GM19035 (cell line): ENCODE data around the gene CACNB4.
"Not testable (repeated sequence)": the region's sequence is repeated elsewhere in the genome, so short reads cannot be mapped to it uniquely, and the experiment has no call there.

ENCODE experiments used
- ATAC-seq: cut with Tn5 transposase; IDR thresholded peaks from one replicate; pipeline ENCODE4 v1.9.1; 2021; ENCODE audit not compliant: unreplicated experiment

Gene CACNB4

GRCh38 chr2:152024477-152024876 is 74.4 kb downstream of the CACNB4 start:
- no peak for ATAC-seq

DNA sequence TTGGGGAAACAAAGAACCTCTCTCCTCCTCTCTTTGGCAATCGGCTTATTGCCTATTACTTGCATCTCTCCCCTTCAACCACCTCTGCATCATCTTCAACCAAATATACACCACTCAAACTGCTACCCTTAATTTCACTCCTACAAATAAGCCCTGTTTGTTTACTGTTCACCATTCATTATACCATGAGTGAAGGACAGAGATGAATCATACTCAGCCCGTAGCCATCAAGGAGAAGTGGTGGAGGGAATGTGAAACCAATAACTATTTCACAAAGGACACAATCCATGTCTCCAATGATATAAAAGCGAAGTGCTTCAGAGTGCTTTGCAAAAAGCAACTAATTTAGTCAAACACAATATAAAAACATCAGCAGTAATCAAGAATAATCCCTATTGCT is 76.8 kb downstream of the CACNB4 start:
- ATAC-seq, result no peak

DNA sequence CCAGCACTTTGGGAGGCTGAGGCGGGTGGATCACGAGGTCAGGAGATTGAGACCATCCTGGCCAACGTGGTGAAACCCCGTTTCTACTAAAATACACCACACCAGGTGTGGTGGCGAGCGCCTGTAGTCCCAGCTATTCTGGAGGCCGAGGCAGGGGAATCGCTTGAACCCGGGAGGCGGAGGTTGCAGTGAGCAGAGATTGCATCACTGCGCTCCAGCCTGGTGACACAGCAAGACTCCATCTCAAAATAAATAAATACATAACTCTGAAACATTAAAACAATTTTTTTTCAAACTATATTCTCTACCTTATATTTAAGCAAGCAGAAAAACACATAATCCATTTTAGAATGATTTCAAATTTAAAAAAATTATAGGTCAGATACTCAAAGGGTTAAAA is 77.8 kb downstream of the CACNB4 start:
- ATAC-seq, result not testable (repeated sequence)

DNA sequence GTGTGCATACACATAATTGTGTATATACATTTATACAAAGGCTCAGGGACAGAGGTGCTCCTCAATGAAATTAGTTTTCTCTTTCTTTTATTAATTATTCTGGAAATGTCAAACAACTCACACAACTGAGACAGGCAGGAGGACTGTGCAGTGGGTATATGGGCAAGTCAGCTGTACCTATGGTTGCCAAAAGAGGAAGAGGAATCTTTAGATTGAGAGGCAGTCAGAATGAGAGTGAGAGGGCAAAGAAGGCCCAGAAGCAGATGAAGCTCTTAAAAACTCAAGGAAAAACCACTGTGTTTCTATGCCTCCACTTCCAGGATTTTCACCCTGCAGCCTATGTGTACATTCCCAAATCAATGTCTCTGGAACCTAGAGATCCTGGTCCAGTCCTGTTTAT is 79.1 kb downstream of the CACNB4 start:
- no peak for ATAC-seq

- ATAC-seq, result no peak
Observed at GRCh38 chr2:152016181-152017120, 82.4 kb downstream of the CACNB4 start.

DNA sequence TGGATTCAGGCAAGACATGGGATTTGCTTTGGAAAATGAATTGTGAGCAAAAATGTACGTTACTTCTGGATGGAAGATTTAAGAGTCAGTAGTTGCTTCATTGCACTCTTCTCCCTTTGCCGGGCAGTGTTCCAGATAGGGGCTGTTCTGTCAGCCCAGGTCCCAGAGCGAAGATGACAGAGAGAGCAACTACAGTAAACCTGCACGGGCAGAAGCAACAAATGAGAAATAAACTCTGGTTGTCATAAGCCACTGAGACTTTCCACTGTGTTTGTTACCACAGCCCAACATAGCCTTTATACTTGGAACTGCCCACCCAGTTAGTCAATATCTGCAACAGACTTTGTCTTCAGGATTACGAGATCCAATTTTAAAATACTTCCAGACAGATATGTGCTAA is 83.3 kb downstream of the CACNB4 start:
- no peak for ATAC-seq

- ATAC-seq, result no peak
Observed at GRCh38 chr2:152012697-152013096, 86.1 kb downstream of the CACNB4 start.

GRCh38 chr2:152011724-152012123 is 87.1 kb downstream of the CACNB4 start:
- ATAC-seq, result no peak

DNA sequence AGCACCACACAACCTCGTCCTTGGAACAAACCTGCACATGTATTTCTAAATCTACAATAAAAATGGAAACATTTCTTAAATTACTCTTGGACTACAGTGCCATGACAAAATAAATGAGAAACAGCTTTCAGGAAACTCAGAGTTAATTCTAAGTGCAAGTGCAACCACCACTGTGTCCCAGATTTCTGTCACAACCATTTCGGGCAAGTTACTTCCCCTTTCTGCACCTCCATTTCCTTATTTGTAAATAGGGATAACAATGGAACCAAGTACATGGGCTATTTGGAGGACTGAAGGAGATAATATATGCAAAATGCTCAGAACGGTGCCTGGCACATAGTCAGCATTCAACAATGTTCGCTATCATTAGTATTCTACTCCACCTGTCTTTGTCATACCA is 93.2 kb downstream of the CACNB4 start:
- ATAC-seq, result no peak

- ATAC-seq, result not testable (repeated sequence)
Observed at GRCh38 chr2:152003283-152003682, 95.6 kb downstream of the CACNB4 start.

DNA sequence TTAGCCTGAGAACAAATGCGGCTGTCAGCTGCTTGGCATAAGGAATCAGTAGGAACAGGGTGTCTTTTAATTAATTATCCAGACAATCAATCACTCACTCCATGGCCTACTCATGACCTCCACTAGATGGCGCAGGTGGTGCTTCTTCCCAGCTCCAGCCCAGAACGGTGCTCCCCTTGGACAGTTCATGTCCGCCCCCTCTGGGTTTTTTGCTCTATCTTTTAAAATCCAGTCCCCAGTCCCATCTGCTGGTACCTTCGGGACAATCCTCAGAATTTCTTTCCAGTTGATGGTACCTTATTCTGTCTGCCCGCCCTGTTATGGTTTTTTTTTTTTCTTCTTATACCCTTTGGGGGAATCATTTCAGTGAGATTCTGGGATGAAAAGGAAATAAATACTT is 99.8 kb downstream of the CACNB4 start:
- peak; percentile 81 for ATAC-seq

GRCh38 chr2:151996243-151997003 is 102.4 kb downstream of the CACNB4 start:
- ATAC-seq, result no peak

DNA sequence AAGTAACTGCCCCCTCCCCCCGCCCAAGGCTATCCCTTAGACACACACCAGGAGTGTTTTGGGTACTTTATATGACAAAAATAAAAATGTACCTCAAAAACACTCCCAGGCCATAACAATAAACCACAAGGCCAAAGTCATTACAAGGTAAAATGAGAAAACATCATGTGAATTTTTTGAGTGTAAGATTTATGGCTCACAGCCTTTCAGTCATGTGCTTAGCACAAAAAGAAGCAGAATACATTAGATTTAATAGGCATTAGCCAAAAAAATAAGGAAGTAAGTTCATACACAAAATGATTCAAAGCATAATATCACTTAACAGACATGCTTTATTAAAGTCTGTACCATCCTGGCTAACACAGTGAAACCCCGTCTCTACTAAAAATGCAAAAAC is 103.7 kb downstream of the CACNB4 start:
- ATAC-seq, result no peak

- not testable (repeated sequence) for ATAC-seq
Observed at GRCh38 chr2:151994178-151994577, 104.7 kb downstream of the CACNB4 start.

DNA sequence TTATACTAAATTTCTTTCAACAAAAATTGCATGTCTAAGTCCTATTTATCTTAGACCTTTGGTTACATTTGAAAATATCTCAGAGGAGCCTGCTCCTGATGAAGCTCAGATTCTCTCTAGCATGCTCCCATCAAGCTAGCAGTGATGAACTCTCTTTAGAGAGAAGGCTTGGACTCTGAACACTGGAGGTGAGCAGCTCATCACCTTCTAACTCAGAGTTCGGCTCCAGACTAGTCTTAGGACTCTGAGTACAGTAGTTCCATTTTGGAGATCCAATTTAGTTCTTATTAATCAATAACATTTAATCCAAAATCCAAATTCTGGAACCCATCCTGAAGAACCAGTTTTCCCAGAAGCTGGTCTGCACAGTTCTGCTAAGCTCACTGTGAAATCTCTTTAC is 107.8 kb downstream of the CACNB4 start:
- no peak for ATAC-seq

GRCh38 chr2:151989378-151989777 is 109.5 kb downstream of the CACNB4 start:
- ATAC-seq, result no peak

DNA sequence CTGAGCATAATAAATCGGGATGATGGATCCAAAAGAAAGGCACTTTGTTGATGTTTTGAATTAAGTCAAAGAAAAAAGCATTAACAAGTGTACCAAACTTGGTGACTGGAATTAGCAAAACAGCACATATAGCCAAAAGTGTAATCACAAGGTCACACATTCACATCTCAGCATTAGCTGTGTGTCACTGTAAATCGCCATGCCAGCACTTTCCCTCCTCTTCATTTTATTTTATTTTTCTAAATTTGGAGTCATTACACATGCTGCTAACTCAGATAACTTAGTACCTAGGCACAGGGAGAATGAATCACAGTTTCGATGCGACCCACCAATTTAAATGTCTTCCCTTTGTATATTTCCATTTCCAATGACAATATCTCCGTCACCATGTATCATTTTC is 111.4 kb downstream of the CACNB4 start:
- no peak for ATAC-seq

- ATAC-seq, result no peak
Observed at GRCh38 chr2:151984424-151985083, 114.3 kb downstream of the CACNB4 start.

GRCh38 chr2:151983221-151983620 is 115.6 kb downstream of the CACNB4 start:
- ATAC-seq, result no peak

DNA sequence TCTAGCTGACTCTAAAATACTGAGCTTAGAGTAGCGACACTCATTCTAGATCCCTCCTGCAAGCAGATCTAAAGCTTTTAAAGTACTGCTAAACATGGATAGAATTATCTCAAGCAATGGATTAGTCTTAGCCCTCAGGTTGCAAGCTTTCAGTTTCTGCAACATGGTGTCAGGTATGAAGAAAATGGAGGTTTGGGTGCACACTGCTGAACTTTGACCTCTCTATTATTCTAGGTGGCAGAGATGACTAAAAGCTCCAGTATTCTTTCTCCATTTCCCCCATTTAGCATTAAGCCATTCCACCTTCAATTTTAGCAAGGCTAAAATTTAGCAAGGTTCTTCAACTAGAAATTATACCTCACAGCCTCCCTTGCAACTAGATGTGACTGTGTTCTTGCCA is 117.0 kb downstream of the CACNB4 start:
- no peak for ATAC-seq

DNA sequence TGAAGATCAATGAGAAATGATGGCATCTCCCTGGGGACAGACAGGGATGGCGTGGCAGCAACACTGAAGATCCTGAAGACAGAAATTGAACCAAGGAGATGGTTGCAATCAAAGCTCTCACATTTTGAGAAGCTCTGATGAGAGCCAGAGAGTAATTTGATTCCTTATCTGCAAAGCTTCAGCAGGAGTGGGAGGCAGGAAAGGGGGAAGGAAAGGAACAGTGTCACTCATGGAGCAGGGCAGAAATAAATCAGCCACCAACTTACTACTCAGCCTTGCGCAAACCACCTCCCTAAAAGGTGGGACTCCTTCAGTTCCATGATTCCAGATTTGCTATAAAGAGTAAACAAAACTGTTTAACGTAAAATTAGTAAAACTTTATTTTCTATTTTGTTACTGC is 119.2 kb downstream of the CACNB4 start:
- no peak for ATAC-seq

GRCh38 chr2:151978709-151979108 is 120.1 kb downstream of the CACNB4 start:
- ATAC-seq, result no peak
